GM08714 (cell line): ENCODE measurements around the gene DENND11.
"Not testable (repeated sequence)": the region's sequence is repeated elsewhere in the genome, so short reads cannot be mapped to it uniquely, and the experiment has no call there.

Source experiments
- H3K4me3 ChIP-seq: fragments of 200-500 bp; sonication (Bioruptor generic); 2 replicates; pipeline ENCODE4 v1.5.1; 2014; ENCODE audit warnings: mild to moderate bottlenecking, low read length, inconsistent platforms
- ZNF274 ChIP-seq: IDR thresholded peaks from 2 replicates; pipeline ENCODE4 v1.6.1; 2012; ENCODE audit warnings: mild to moderate bottlenecking, low read depth, low read length

The DENND11 gene

GRCh38 chr7:141699860-141700259, 2.1 kb downstream of the DENND11 start:
- H3K4me3 ChIP-seq: no peak overlapping the region
- TF ChIP-seq ZNF274: no peak

GRCh38 chr7:141698247-141699015, 3.5 kb downstream of the DENND11 start:
- no peak overlapping the region for H3K4me3 ChIP-seq
- no peak for TF ChIP-seq ZNF274

- TF ChIP-seq ZNF274: no peak
- no peak overlapping the region for H3K4me3 ChIP-seq
These were observed 4.6 kb downstream of the DENND11 start for GRCh38 chr7:141697211-141697871.

DNA sequence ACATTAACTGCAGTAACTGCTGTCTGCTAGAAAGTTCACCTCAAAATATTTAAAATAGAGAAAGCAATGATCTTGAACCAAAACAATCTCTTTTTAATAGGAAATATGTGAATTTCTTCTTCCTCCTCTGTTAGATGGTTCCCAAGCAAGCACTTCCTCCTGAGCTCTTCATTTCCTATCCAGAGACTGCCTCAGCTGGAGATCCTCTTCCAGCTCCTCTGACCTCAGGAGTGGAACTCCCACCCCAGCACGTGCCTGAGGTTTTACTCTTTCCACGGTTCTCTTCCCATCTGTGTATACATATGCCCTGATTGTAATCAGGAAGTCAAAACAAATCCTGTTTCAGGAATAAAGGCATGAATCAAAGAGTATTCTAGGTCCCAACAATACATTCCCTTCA, 5.6 kb downstream of the DENND11 start:
- TF ChIP-seq ZNF274: no peak
- H3K4me3 ChIP-seq: no peak overlapping the region

- no peak overlapping the region for H3K4me3 ChIP-seq
- TF ChIP-seq ZNF274: no peak
These were observed 6.1 kb downstream of the DENND11 start for GRCh38 chr7:141695803-141696289.

GRCh38 chr7:141693082-141693481, 8.9 kb downstream of the DENND11 start:
- TF ChIP-seq ZNF274: no peak
- no peak overlapping the region for H3K4me3 ChIP-seq

- H3K4me3 ChIP-seq: no peak overlapping the region
- TF ChIP-seq ZNF274: no peak
These were observed 10.0 kb downstream of the DENND11 start for GRCh38 chr7:141691961-141692360.

DNA sequence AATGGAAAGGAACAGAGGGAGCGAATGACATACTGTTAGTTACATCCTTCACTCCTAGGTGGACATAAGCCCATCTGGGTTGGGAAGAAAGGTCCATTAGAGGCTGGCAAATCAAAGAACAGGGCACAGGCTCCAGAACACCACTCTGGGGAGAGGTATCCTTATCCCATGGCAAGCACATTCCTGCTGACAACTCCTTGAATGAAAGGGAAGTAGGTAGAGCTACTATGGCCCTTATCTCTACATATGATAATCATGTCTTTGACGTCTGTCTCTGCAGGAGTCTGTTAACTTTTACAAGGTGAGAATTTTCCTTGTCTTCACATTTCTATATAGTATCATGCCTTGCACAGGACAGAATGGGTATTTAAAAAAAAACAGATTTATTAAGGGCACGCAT, 10.4 kb downstream of the DENND11 start:
- TF ChIP-seq ZNF274: no peak
- H3K4me3 ChIP-seq: no peak overlapping the region

DNA sequence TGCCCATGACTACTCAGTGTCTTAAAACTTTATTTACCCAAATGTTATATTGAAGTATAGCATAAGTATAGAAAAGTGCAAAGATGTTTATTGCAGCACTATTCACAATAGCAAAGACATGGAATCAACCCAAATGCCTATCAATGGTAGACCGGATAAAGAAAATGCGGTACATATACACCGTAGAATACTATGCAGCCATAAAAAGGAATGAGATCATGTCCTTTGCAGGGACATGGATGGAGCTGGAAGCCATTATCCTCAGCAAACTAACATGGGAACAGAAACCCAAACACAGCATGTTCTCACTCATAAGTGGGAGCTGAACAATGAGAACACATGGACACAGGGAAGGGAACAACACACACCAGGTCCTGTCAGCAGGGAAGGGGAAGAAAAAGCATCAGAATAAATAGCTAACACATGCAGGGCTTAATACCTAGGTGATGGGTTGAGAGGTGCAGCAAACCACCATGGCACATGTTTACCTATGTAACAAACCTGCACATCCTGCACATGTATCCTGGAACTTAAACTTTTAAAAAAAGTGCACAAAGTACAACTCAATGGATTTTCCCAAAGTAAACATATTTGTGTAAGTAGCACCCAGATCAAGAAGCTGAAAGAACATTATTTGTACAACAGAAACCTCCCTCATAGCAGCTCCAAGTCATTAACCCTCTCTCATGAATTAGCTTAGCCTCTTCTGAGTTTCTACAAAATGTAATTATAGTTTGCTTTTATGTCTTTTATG, 12.7 kb downstream of the DENND11 start:
- not testable (repeated sequence) for H3K4me3 ChIP-seq

DNA sequence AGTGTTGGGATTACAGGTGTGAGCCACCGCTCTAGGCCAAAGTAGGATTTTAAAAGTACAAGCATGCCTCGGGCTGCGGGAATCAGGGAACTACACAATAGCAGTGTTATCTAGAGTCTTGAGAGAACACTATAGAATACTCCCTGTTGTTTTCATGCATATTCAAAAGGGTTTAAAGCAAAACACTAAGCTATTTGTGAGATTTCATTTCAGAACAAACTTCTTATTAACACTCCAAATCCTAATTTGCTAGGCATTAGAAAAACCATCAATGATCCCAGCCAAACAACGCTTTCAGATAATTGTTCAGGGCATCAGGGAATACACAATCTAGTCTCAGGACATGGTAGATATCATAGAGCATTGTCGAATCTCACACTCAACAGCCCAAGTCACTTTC, 13.9 kb downstream of the DENND11 start:
- H3K4me3 ChIP-seq: no peak overlapping the region
- TF ChIP-seq ZNF274: no peak

DNA sequence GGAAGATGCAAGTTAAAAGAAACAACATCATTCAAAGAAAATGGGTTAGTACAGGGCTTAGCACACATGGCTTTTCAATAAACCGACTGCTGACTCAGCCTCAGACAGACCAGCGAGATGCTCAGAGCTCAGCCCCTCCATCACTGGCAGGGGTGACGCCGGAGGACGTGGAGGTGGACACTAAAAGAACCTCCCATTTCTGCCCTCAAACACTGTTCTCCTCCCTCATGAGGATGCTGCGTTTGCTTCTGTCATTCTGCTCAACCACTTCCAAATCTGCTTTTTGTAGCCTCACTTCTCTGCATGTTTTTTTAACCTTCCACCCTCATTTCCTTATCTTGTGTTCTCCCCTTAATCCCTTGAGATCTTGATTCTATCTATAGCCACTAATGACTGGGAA, 15.3 kb downstream of the DENND11 start:
- no peak overlapping the region for H3K4me3 ChIP-seq
- no peak for TF ChIP-seq ZNF274

DNA sequence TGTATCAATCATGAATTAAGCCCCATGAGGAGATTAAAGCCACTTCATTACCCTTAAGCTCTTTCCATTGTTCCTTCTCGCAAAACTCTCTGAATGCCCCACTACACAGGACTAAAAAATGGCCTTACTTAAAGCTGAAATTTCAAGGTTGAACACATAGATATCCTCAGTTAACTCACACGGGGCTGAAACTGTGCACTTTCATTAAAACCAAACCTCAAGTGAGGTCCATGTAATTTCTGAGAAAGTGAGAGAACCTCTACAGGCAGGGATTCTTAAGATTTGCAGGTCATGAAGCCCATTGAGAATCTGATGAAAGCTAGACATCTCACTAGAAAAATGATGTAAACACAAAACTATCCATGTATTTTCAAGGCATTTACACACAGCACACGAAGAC, 15.9 kb downstream of the DENND11 start:
- no peak overlapping the region for H3K4me3 ChIP-seq
- no peak for TF ChIP-seq ZNF274

GRCh38 chr7:141685285-141686023, 16.5 kb downstream of the DENND11 start:
- no peak for TF ChIP-seq ZNF274
- H3K4me3 ChIP-seq: no peak overlapping the region

- no peak for TF ChIP-seq ZNF274
- no peak overlapping the region for H3K4me3 ChIP-seq
These were observed 23.0 kb downstream of the DENND11 start for GRCh38 chr7:141679014-141679413.
